ENCODE measurements around the gene COQ8B.

GRCh38 chr19:40662925-40663694 lies 53.6 kb downstream of the COQ8B start:
- TF ChIP-seq CTCF (IDR thresholded peaks at IDR 0.05; ENCODE audit: low read length) = peak; percentile 89; the same call in 1 of the 2 replicates
- no peak for TF ChIP-seq EZH2 (IDR thresholded peaks at IDR 0.05; ENCODE audit: borderline replicate concordance, low read length)

Measured in OCI-LY1 (cell line).